ENCODE measurements around the gene HIPK2. TPM values are rescaled to one million over a fixed set of nuclear protein-coding genes. Genes with fewer than 3 reads are reported as not detected.

The HIPK2 gene
- total and polyA plus RNA-seq, 2 experiments from 2014 or later = 7.3 to 16.9 TPM

DNA sequence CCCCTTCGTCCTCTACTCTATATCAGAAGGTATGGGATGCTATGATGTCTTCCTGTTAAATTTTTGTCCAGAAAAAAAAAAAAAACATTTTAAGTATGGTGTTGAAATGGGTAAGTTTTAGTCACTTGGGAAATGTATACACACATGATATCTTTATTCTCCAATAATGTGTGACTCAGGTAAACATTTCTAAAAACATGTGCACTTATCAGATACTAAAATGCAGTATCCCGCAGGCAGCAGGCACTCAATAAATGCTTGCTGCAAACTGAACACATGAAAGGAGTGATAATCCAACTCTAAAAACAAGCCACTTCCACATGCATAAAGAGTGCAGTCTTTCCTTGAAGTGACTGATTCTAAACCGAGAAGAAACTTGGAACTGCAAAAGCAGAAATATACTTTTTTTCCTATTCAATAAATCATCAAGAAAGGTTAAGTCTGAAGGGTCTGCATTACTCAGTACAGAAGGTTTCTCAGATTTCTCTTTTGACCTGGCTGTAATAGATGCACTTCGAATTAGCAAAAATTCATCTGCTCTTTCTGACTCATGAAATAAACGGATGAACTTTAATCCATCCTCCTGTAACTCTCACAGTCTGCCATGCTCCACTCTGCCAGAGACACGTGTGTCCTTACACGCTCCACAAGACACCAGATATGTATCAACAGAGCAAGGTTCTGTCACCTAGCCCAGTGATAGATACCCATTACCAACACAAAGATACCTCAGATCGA lies 84.0 kb downstream of the HIPK2 start:
- TF ChIP-seq, protein P1, sequence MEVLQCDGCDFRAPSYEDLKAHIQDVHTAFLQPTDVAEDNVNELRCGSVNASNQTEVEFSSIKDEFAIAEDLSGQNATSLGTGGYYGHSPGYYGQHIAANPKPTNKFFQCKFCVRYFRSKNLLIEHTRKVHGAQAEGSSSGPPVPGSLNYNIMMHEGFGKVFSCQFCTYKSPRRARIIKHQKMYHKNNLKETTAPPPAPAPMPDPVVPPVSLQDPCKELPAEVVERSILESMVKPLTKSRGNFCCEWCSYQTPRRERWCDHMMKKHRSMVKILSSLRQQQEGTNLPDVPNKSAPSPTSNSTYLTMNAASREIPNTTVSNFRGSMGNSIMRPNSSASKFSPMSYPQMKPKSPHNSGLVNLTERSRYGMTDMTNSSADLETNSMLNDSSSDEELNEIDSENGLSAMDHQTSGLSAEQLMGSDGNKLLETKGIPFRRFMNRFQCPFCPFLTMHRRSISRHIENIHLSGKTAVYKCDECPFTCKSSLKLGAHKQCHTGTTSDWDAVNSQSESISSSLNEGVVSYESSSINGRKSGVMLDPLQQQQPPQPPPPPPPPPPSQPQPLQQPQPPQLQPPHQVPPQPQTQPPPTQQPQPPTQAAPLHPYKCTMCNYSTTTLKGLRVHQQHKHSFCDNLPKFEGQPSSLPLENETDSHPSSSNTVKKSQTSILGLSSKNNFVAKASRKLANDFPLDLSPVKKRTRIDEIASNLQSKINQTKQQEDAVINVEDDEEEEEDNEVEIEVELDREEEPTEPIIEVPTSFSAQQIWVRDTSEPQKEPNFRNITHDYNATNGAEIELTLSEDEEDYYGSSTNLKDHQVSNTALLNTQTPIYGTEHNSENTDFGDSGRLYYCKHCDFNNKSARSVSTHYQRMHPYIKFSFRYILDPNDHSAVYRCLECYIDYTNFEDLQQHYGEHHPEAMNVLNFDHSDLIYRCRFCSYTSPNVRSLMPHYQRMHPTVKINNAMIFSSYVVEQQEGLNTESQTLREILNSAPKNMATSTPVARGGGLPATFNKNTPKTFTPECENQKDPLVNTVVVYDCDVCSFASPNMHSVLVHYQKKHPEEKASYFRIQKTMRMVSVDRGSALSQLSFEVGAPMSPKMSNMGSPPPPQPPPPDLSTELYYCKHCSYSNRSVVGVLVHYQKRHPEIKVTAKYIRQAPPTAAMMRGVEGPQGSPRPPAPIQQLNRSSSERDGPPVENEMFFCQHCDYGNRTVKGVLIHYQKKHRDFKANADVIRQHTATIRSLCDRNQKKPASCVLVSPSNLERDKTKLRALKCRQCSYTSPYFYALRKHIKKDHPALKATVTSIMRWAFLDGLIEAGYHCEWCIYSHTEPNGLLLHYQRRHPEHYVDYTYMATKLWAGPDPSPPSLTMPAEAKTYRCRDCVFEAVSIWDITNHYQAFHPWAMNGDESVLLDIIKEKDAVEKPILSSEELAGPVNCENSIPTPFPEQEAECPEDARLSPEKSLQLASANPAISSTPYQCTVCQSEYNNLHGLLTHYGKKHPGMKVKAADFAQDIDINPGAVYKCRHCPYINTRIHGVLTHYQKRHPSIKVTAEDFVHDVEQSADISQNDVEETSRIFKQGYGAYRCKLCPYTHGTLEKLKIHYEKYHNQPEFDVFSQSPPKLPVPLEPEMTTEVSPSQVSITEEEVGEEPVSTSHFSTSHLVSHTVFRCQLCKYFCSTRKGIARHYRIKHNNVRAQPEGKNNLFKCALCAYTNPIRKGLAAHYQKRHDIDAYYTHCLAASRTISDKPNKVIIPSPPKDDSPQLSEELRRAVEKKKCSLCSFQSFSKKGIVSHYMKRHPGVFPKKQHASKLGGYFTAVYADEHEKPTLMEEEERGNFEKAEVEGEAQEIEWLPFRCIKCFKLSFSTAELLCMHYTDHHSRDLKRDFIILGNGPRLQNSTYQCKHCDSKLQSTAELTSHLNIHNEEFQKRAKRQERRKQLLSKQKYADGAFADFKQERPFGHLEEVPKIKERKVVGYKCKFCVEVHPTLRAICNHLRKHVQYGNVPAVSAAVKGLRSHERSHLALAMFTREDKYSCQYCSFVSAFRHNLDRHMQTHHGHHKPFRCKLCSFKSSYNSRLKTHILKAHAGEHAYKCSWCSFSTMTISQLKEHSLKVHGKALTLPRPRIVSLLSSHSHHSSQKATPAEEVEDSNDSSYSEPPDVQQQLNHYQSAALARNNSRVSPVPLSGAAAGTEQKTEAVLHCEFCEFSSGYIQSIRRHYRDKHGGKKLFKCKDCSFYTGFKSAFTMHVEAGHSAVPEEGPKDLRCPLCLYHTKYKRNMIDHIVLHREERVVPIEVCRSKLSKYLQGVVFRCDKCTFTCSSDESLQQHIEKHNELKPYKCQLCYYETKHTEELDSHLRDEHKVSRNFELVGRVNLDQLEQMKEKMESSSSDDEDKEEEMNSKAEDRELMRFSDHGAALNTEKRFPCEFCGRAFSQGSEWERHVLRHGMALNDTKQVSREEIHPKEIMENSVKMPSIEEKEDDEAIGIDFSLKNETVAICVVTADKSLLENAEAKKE (CRISPR knock-in tag; IDR thresholded peaks at IDR 0.05) = no peak
- TF ChIP-seq NANOG (IDR thresholded peaks at IDR 0.05; ENCODE audit: borderline replicate concordance) = no peak
- TF ChIP-seq, protein P2, sequence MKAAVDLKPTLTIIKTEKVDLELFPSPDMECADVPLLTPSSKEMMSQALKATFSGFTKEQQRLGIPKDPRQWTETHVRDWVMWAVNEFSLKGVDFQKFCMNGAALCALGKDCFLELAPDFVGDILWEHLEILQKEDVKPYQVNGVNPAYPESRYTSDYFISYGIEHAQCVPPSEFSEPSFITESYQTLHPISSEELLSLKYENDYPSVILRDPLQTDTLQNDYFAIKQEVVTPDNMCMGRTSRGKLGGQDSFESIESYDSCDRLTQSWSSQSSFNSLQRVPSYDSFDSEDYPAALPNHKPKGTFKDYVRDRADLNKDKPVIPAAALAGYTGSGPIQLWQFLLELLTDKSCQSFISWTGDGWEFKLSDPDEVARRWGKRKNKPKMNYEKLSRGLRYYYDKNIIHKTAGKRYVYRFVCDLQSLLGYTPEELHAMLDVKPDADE (IDR thresholded peaks at IDR 0.05) = no peak
- TF ChIP-seq, protein P3, sequence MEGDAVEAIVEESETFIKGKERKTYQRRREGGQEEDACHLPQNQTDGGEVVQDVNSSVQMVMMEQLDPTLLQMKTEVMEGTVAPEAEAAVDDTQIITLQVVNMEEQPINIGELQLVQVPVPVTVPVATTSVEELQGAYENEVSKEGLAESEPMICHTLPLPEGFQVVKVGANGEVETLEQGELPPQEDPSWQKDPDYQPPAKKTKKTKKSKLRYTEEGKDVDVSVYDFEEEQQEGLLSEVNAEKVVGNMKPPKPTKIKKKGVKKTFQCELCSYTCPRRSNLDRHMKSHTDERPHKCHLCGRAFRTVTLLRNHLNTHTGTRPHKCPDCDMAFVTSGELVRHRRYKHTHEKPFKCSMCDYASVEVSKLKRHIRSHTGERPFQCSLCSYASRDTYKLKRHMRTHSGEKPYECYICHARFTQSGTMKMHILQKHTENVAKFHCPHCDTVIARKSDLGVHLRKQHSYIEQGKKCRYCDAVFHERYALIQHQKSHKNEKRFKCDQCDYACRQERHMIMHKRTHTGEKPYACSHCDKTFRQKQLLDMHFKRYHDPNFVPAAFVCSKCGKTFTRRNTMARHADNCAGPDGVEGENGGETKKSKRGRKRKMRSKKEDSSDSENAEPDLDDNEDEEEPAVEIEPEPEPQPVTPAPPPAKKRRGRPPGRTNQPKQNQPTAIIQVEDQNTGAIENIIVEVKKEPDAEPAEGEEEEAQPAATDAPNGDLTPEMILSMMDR (conservative IDR thresholded peaks at IDR 0.05; ENCODE audit: low read depth in 2 of 2) = no peak
- TF ChIP-seq POLR2AphosphoS5 (IDR thresholded peaks at IDR 0.05; ENCODE audit: low read depth) = no peak
- no peak for TF ChIP-seq ZNF331 (CRISPR knock-in tag; IDR thresholded peaks at IDR 0.05; ENCODE audit: low read depth)
- H3F3A ChIP-seq (replicated peaks; ENCODE audit: low read depth) = no peaks in the 10 kb centered on the region
- H3K4me2 ChIP-seq = no peak overlapping the region
- peaks cover 15% of the 10 kb centered on the region for H3K4me1 Mint-ChIP-seq
- H3K36me3 ChIP-seq (ENCODE audit: insufficient read depth) = no peaks in the 10 kb centered on the region
- no peak overlapping the region for H2AFZ ChIP-seq
- H3K9me2 ChIP-seq (ENCODE audit: insufficient read depth) = no peaks in the 10 kb centered on the region
- H3K27me3 Mint-ChIP-seq (ENCODE audit: insufficient read depth, low read depth, poor library complexity) = peaks cover 2% of the 10 kb centered on the region
- H3K36me3 Mint-ChIP-seq (ENCODE audit: low read depth) = no peaks in the 10 kb centered on the region
- H3K4me1 ChIP-seq (ENCODE audit: insufficient read depth) = no peaks in the 10 kb centered on the region
- H3K9me3 Mint-ChIP-seq = no peaks in the 10 kb centered on the region
- no peak overlapping the region for H3K27ac Mint-ChIP-seq
- DNase-seq (ENCODE audit: low spot score) (no peak), ATAC-seq (no peak)
- H3K4me3 Mint-ChIP-seq = no peak overlapping the region
- no peaks in the 10 kb centered on the region for H3K27me3 ChIP-seq (ENCODE audit: insufficient read depth)
- no peaks in the 10 kb centered on the region; the same call in 1 of the 2 replicates for H4K20me1 ChIP-seq (replicated peaks; ENCODE audit: insufficient read depth)
- H3K27ac ChIP-seq (ENCODE audit: low read depth) = no peak overlapping the region
- H3K4me3 ChIP-seq = no peak overlapping the region
- H3K79me2 ChIP-seq (replicated peaks; ENCODE audit: insufficient read depth) = no peaks in the 10 kb centered on the region; the same call in 1 of the 2 replicates

Data from GM23338 (cell line).